Measurements from ENCODE around the gene TMEM33. TPM values are rescaled to one million over a fixed set of nuclear protein-coding genes. Genes with fewer than 3 reads are reported as not detected.

The TMEM33 gene
- total and polyA plus RNA-seq, 2 of the 8 experiments (the other 6 are each of a cell fraction or from before 2014, with no cell fraction given), result 72.5 to 94.4 TPM

GRCh38 chr4:41935652-41936021, 408 bp downstream of the TMEM33 start (continued):
- TF ChIP-seq, protein P1, sequence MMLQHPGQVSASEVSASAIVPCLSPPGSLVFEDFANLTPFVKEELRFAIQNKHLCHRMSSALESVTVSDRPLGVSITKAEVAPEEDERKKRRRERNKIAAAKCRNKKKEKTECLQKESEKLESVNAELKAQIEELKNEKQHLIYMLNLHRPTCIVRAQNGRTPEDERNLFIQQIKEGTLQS (IDR thresholded peaks at IDR 0.05; ENCODE audit: insufficient read depth, low read depth, low read length), result no peak
- TF ChIP-seq, protein P2, sequence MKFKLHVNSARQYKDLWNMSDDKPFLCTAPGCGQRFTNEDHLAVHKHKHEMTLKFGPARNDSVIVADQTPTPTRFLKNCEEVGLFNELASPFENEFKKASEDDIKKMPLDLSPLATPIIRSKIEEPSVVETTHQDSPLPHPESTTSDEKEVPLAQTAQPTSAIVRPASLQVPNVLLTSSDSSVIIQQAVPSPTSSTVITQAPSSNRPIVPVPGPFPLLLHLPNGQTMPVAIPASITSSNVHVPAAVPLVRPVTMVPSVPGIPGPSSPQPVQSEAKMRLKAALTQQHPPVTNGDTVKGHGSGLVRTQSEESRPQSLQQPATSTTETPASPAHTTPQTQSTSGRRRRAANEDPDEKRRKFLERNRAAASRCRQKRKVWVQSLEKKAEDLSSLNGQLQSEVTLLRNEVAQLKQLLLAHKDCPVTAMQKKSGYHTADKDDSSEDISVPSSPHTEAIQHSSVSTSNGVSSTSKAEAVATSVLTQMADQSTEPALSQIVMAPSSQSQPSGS (IDR thresholded peaks at IDR 0.05; ENCODE audit: low read length), result no peak
- TF ChIP-seq KDM1A (IDR thresholded peaks at IDR 0.05; ENCODE audit: borderline replicate concordance, low read length), result no peak
- no peak for TF ChIP-seq USF2 (IDR thresholded peaks at IDR 0.05; ENCODE audit: low read length)
- TF ChIP-seq, protein P3, sequence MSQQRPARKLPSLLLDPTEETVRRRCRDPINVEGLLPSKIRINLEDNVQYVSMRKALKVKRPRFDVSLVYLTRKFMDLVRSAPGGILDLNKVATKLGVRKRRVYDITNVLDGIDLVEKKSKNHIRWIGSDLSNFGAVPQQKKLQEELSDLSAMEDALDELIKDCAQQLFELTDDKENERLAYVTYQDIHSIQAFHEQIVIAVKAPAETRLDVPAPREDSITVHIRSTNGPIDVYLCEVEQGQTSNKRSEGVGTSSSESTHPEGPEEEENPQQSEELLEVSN (IDR thresholded peaks at IDR 0.05), result peak; percentile 25; the same call in 1 of the 2 replicates
- TF ChIP-seq SP1 (IDR thresholded peaks at IDR 0.05; ENCODE audit: low read depth, low read length), result no peak
- peak; percentile 59 for TF ChIP-seq SAP30 (IDR thresholded peaks at IDR 0.05; ENCODE audit: insufficient read depth, insufficient replicate concordance, low read length)
- TF ChIP-seq RAD21 (IDR thresholded peaks at IDR 0.05 in 1 of 2, conservative IDR thresholded peaks at IDR 0.05 in 1 of 2; ENCODE audit: low read depth in 2 of 2, low read length in 2 of 2), result no peak
- no peak for TF ChIP-seq ASH2L (IDR thresholded peaks at IDR 0.05; ENCODE audit: low read length)

All from H1 (cell line).